ENCODE results near the gene MEI1.

DNA sequence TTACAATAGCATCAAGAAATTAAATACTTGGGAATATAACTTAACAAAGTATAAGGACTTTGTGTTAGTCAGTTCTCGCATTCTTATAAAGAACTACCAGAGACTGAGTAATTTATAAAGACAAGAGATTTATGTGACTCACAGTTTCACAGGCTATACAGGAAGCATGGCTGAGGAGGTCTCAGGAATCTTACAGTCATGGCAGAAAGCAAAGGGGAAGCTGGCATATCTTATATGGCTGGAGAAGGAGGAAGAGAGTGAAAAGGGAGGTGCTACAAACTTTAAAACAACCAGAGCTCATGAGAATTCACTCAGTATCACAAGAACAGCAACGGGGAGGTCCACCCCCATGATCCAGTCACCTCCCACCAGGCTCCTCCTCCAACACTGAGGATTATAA is 69.1 kb downstream of the MEI1 start:
- TF ChIP-seq, protein P1, sequence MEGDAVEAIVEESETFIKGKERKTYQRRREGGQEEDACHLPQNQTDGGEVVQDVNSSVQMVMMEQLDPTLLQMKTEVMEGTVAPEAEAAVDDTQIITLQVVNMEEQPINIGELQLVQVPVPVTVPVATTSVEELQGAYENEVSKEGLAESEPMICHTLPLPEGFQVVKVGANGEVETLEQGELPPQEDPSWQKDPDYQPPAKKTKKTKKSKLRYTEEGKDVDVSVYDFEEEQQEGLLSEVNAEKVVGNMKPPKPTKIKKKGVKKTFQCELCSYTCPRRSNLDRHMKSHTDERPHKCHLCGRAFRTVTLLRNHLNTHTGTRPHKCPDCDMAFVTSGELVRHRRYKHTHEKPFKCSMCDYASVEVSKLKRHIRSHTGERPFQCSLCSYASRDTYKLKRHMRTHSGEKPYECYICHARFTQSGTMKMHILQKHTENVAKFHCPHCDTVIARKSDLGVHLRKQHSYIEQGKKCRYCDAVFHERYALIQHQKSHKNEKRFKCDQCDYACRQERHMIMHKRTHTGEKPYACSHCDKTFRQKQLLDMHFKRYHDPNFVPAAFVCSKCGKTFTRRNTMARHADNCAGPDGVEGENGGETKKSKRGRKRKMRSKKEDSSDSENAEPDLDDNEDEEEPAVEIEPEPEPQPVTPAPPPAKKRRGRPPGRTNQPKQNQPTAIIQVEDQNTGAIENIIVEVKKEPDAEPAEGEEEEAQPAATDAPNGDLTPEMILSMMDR (IDR thresholded peaks at IDR 0.05) = no peak
- TF ChIP-seq, protein P2, sequence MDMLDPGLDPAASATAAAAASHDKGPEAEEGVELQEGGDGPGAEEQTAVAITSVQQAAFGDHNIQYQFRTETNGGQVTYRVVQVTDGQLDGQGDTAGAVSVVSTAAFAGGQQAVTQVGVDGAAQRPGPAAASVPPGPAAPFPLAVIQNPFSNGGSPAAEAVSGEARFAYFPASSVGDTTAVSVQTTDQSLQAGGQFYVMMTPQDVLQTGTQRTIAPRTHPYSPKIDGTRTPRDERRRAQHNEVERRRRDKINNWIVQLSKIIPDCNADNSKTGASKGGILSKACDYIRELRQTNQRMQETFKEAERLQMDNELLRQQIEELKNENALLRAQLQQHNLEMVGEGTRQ (CRISPR knock-in tag; IDR thresholded peaks at IDR 0.05) = no peak
- TF ChIP-seq, protein P3, sequence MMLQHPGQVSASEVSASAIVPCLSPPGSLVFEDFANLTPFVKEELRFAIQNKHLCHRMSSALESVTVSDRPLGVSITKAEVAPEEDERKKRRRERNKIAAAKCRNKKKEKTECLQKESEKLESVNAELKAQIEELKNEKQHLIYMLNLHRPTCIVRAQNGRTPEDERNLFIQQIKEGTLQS (CRISPR knock-in tag; conservative IDR thresholded peaks at IDR 0.05) = no peak
- TF ChIP-seq NFE2L1 (CRISPR knock-in tag; IDR thresholded peaks at IDR 0.05) (no peak), RORB (CRISPR knock-in tag; IDR thresholded peaks at IDR 0.05) (no peak), JUN (CRISPR knock-in tag; IDR thresholded peaks at IDR 0.05) (no peak), CREM (CRISPR knock-in tag; IDR thresholded peaks at IDR 0.05) (no peak), NR3C1 (CRISPR knock-in tag; conservative IDR thresholded peaks at IDR 0.05; ENCODE audit: low read depth) (no peak), EMX1 (CRISPR knock-in tag; IDR thresholded peaks at IDR 0.05) (no peak)
- TF ChIP-seq, protein P4, sequence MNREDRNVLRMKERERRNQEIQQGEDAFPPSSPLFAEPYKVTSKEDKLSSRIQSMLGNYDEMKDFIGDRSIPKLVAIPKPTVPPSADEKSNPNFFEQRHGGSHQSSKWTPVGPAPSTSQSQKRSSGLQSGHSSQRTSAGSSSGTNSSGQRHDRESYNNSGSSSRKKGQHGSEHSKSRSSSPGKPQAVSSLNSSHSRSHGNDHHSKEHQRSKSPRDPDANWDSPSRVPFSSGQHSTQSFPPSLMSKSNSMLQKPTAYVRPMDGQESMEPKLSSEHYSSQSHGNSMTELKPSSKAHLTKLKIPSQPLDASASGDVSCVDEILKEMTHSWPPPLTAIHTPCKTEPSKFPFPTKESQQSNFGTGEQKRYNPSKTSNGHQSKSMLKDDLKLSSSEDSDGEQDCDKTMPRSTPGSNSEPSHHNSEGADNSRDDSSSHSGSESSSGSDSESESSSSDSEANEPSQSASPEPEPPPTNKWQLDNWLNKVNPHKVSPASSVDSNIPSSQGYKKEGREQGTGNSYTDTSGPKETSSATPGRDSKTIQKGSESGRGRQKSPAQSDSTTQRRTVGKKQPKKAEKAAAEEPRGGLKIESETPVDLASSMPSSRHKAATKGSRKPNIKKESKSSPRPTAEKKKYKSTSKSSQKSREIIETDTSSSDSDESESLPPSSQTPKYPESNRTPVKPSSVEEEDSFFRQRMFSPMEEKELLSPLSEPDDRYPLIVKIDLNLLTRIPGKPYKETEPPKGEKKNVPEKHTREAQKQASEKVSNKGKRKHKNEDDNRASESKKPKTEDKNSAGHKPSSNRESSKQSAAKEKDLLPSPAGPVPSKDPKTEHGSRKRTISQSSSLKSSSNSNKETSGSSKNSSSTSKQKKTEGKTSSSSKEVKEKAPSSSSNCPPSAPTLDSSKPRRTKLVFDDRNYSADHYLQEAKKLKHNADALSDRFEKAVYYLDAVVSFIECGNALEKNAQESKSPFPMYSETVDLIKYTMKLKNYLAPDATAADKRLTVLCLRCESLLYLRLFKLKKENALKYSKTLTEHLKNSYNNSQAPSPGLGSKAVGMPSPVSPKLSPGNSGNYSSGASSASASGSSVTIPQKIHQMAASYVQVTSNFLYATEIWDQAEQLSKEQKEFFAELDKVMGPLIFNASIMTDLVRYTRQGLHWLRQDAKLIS (CRISPR knock-in tag; IDR thresholded peaks at IDR 0.05; ENCODE audit: borderline replicate concordance) = no peak
- TF ChIP-seq, protein P5, sequence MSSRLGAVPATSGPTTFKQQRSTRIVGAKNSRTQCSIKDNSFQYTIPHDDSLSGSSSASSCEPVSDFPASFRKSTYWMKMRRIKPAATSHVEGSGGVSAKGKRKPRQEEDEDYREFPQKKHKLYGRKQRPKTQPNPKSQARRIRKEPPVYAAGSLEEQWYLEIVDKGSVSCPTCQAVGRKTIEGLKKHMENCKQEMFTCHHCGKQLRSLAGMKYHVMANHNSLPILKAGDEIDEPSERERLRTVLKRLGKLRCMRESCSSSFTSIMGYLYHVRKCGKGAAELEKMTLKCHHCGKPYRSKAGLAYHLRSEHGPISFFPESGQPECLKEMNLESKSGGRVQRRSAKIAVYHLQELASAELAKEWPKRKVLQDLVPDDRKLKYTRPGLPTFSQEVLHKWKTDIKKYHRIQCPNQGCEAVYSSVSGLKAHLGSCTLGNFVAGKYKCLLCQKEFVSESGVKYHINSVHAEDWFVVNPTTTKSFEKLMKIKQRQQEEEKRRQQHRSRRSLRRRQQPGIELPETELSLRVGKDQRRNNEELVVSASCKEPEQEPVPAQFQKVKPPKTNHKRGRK (CRISPR knock-in tag; IDR thresholded peaks at IDR 0.05; ENCODE audit: borderline replicate concordance) = no peak

All from WTC11 (cell line).